Neural progenitor cell (in vitro differentiated cells): Measurements from ENCODE around the gene EPB41.

Source experiments
- EZH2phosphoT487 ChIP-seq: fragments of 200-600 bp; sonication (generic); IDR thresholded peaks from 2 replicates; pipeline ENCODE4 v1.6.1; 2017; ENCODE audit warnings: antibody characterized with exemption
- TF ChIP-seq, protein P1 (sequence below): fragments of 200-600 bp; sonication (generic); IDR thresholded peaks from 2 replicates; pipeline ENCODE4 v1.5.1; 2017; ENCODE audit warnings: antibody characterized with exemption, mild to moderate bottlenecking

DNA sequence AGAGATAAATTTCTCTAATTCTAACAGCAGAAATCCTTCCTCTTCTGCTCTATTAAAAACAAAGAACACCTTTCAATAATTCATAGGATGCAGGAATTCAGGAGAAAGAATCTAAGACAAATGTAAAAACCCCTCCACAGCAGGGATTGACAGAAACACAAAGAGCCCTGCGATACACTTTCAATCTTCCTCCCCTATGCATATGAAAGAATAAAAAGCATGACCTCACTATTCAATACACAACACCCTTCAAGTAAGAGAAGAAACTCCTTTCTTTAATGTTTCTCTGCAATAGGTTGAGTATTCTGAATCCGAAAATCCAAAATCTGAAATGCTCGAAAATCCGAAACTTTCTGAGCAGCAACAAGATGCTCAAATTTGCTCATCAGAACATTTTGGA, 250.2 kb downstream of the EPB41 start:
- TF ChIP-seq, protein P1, sequence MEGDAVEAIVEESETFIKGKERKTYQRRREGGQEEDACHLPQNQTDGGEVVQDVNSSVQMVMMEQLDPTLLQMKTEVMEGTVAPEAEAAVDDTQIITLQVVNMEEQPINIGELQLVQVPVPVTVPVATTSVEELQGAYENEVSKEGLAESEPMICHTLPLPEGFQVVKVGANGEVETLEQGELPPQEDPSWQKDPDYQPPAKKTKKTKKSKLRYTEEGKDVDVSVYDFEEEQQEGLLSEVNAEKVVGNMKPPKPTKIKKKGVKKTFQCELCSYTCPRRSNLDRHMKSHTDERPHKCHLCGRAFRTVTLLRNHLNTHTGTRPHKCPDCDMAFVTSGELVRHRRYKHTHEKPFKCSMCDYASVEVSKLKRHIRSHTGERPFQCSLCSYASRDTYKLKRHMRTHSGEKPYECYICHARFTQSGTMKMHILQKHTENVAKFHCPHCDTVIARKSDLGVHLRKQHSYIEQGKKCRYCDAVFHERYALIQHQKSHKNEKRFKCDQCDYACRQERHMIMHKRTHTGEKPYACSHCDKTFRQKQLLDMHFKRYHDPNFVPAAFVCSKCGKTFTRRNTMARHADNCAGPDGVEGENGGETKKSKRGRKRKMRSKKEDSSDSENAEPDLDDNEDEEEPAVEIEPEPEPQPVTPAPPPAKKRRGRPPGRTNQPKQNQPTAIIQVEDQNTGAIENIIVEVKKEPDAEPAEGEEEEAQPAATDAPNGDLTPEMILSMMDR = no peak
- no peak for TF ChIP-seq EZH2phosphoT487
